GM18508 (cell line): Measurements from ENCODE around the gene MUC20.
"Not testable (repeated sequence)": the region's sequence is repeated elsewhere in the genome, so short reads cannot be mapped to it uniquely, and the experiment has no call there.

Experiments
- ATAC-seq: cut with Tn5 transposase; IDR thresholded peaks from one replicate; pipeline ENCODE4 v1.9.1; 2021; ENCODE audit warnings: moderate number of reproducible peaks; ENCODE audit not compliant: insufficient read depth, unreplicated experiment

Gene MUC20

DNA sequence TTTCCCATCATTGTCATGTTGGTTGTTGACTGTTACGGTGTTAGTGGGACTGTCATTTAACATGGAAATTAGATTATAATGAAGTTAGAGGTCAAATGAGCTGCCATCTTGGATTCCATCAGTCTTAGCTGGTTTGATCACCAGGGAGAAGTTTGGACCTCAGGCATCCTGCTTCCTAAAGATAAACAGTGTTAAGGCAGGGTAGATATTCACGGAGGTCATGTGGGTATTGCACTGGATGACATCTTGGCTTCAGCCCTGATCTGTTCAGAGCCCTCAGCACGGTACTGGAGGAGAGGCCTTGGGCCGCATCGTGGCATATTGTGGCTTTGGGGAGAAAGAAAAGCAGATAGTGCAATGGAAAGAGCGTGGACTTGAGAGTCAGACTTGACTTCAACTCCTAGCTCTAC, 11.1 kb upstream of the MUC20 start:
- no peak for ATAC-seq

DNA sequence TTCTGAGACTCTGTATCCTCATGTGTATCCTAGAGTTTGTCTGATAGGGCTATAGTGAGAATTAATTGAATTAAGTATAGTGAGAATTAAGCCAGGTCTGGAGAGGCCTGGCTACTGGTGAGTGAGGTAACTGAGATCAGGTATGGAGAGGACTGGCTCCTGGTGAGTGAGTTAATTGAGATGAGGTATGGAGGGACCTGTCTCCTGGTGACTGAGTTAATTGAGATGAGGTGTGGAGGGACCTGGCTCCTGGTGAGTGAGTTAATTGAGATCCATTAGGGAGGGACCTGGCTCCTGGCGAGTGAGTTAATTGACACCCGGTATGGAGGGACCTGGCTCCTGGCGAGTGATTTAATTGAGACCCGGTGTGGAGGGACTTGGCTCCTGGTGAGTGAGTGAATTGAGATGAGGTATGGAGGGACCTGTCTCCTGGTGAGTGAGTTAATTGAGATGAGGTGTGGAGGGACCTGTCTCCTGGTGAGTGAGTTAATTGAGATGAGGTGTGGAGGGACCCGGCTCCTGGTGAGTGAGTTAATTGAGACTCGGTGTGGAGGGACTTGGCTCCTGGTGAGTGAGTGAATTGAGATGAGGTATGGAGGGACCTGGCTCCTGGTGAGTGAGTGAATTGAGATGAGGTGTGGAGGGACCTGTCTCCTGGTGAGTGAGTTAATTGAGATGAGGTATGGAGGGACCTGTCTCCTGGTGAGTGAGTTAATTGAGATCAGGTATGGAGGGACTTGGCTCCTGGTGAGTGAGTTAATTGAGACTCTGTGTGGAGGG, 10.5 kb upstream of the MUC20 start:
- not testable (repeated sequence) for ATAC-seq

DNA sequence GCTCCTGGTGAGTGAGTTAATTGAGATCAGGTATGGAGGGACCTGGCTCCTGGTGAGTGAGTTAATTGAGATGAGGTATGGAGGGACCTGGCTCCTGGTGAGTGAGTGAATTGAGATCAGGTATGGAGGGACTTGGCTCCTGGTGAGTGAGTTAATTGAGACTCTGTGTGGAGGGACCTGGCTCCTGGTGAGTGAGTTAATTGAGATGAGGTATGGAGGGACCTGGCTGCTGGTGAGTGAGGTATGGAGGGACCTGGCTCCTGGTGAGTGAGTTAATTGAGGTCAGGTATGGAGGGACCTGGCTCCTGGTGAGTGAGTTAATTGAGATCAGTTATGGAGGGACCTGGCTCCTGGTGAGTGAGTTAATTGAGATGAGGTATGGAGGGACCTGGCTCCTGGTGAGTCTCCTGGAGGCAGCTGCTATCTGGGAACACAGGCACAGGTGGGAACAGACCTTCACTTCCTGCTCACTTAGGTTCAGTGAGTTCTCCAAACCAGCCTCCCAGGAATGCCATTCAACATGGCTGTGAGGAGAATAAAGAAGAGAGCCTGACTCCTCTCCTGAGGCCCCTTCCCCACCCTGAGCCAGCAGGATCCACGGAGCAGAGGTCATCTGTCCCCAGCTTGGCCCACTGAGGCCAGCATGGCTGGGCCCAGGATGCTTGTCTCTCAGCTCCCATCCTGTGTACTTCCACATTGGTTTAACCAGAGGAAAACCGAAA, 9.5 kb upstream of the MUC20 start:
- not testable (repeated sequence) for ATAC-seq

DNA sequence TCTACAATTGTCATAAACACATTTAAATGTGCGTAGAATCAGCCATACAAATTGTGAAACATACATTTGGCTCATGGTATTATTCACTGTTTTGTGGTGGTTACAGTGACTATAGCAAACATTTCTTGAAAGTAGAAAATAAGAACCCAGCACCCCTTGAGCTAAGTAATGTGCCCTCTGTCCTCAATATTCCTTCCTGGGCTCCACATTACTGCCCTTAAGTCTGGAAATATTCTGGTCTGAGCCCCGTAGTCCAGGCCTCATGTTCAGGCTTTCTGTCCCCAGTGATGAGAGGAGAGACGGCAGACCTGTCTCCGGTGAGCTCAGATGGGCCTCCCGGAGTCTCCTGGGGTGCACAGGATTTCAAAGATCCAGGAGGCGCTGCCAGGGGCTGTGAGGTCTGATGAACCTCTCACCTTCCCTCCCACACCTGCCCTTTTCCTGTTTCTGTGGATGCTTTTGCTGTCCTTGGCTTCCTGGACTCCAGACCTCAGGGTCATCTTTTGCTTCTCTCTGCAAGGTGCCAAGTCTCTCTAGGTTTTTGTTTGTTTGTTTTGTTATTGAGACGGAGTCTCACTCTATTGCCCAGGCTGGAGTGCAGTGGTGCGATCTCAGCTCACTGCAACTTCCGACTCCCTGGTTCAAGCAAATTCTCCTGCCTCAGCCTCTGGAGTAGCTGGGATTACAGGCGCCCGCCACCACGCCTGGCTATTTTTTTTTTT, 8.8 kb upstream of the MUC20 start:
- ATAC-seq = no peak

DNA sequence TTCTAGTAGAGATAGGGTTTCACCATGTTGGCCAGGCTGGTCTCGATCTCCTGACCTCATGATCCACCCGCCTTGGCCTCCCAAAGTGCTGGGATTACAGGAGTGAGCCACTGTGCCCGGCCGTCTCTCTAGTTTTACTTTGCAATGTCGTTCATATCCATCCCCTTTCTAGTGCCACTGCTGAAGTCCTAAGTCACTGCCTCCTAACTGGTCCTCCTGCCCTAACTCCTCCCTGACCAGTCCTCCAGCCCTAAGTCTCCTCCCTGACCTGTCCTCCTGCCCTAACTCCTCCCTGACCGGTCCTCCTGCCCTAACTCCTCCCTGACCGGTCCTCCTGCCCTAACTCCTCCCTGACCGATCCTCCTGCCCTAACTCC, 8.3 kb upstream of the MUC20 start:
- ATAC-seq = not testable (repeated sequence)

DNA sequence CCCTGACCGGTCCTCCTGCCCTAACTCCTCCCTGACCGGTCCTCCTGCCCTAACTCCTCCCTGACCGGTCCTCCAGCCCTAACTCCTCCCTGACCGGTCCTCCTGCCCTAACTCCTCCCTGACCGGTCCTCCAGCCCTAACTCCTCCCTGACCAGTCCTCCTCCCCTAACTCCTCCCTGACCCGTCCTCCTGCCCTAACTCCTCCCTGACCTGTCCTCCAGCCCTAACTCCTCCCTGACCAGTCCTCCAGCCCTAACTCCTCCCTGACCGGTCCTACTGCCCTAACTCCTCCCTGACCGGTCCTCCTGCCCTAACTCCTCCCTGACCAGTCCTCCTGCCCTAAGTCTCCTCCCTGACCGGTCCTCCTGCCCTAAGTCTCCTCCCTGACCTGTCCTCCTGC, 7.6 kb upstream of the MUC20 start:
- not testable (repeated sequence) for ATAC-seq

DNA sequence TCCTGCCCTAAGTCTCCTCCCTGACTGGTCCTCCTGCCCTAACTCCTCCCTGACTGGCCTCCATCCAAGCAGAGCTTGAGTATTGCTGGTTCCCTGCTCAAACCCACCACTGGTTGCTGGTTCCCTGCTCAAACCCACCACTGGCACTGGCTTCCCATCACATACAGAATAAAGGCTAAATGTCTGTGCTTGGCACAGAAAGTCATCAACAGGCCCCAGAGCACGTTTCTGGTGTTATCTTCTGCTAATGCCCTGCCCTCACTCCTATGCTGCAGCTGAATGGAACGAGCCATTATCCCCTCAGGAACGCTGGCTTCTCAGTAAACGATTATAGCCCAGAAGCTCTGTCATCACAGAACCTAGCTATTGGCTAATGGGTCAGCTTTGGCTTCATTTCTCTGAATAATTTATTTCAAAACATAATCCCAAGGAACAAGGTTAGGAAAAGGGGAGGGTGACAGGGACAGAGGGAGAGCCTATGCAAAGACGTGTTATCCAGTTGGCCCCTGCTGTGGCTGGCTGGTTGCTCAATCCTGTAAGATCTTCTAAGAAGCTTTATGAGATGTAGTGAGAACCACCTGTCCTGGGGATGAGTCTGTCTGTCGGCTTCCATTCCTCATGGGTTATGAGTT, 6.3 kb upstream of the MUC20 start:
- no peak for ATAC-seq

DNA sequence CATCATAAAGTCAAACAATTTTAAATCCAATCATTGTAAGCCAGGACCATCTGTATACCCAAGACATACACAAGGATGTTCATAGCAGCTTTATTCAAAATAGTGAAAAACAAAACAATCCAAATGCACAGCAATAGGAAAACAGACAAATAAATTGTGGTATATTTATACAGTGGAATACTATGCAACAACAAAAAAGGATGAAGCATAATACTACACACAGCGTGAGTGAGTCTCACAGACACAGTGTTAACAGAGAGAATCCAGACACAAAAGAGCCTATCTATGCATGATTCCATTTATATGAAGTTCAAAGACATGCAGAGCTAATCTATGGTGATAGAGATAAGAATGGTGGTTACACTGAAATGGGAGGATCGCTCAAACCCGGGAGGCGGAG, 5.6 kb upstream of the MUC20 start:
- no peak for ATAC-seq

DNA sequence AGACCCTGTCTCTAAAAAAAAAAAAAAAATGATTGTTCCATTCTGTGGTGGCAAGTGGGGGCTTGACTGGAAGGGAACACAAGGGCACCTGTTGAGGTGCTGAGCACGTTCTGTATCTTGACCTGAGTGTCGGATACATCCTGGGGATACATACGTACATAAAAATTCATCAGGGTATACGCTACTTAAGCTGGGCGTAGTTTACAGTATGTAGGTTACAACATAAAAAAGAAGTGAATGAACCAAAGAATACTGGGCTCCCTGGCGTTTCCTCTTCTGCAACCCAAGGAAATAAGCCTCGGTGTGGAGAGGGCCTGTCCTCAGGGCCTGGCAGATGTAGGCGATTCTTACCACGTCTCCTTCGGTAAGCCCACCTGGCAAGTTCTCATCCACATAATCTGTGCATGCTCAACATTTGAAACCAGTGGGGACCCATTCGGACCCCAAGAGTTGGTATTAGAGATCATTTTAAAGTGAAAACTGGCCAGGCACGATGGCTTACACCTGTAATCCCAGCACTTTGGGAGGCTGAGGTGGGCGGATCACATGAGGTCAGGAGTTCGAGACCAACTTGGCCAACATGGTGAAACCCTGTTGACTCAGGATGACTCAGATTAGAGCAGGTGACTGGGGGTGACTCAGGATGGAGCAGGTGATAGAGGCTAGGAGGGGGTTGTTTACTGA, 5.1 kb upstream of the MUC20 start:
- no peak for ATAC-seq

DNA sequence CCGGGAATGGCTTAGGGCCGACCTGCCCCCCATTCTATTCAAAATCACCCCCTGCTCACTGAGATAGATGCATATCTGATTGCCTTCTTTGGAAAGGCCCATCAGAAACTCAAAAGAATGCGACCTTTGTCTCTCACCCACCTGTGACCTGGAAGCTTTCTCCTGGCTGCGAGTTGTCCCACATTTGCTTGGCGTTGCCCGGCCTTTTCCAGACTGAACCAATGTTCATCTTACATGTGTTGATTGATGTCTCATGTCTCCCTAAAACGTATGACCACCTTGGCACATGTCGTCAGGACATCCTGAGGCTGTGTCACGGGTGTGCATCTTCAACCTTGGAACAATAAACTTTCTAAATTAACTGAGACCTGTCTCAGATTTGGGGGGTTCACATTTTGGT, 3.4 kb upstream of the MUC20 start:
- no peak for ATAC-seq

DNA sequence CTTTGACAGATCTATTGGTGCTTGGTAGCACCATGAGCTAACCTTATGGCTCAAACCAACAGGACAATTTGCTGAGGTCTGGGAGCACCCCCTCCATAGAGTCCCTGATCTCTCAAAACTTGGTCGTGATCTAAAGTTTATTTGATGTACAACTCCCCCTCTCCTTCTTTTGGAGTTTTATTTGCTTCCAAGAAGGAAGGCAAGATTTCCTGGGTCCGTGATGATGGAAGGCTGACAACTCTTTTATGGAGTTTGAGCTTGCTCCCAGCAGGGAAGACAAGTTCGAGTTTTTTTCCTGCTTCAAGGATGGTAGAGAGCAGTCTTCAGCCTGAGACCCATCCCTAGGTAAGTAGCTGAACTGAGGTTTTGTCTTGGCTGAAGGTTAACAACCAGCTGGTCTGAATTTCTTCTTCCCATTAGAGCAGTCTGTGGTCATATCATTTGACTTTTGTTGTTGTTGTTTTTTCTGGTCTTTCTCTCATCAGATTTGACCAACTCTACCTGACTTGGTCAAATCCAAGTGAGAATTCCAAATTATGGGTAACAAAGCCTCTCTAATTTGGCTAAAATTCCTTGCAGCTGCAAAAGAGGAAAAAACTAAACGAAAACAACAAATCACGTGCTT, 2.8 kb upstream of the MUC20 start:
- no peak for ATAC-seq

DNA sequence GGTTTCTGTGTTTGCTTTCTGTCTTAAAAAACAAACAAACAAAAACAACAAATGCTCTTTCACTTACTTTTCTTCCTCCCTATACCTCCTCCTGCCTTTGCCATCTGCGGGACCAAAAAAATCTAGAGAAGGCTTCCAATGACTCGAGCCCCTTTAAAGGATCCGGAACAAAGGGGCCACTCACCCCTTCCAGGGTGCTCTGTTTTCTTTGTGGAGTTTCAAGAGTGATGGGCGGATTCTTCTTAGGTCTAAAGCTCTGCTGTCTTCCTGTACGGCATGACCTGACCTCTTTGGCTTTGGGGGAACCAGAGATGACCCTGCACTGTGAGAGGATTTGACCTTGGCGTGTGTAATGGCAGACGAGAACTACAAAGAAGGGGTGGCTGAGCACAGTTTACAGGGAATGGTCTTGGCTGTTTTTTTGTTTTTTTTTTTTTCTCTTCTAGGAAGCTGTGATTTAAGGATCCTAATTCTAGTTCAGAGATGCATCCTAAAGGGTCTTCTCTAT, 2.2 kb upstream of the MUC20 start:
- no peak for ATAC-seq

DNA sequence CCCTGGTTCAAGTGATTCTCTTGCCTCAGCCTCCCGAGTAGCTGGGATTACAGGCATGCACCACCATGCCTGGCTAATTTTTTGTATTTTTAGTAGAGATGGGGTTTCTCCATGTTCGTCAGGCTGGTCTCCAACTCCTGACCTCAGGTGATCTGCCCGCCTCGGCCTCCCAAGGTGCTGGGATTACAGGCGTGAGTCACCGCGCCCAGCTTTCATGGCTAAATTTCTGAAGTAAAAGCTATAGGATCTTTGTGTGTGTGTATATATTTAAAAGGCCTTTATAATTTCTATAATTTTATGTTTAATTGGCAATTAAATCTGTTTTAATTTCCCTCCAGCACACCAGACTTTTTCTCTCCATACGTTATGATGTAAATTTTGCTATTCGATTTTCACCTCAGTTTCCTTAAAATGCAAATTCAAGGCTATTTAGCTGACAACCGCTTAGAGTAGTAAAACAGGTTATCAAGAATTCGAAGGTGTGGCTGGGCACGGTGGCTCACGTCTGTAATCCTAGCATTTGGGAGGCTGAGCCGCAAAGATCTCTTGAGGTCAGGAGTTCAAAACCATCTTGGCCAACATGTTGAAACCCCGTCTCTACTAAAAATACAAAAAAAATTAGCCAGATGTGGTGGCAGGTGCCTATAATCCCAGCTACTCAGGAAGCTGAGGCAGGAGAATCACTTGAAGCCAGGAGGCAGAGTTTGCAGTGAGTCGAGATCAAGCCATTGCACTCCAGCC, 1.1 kb upstream of the MUC20 start:
- not testable (repeated sequence) for ATAC-seq

DNA sequence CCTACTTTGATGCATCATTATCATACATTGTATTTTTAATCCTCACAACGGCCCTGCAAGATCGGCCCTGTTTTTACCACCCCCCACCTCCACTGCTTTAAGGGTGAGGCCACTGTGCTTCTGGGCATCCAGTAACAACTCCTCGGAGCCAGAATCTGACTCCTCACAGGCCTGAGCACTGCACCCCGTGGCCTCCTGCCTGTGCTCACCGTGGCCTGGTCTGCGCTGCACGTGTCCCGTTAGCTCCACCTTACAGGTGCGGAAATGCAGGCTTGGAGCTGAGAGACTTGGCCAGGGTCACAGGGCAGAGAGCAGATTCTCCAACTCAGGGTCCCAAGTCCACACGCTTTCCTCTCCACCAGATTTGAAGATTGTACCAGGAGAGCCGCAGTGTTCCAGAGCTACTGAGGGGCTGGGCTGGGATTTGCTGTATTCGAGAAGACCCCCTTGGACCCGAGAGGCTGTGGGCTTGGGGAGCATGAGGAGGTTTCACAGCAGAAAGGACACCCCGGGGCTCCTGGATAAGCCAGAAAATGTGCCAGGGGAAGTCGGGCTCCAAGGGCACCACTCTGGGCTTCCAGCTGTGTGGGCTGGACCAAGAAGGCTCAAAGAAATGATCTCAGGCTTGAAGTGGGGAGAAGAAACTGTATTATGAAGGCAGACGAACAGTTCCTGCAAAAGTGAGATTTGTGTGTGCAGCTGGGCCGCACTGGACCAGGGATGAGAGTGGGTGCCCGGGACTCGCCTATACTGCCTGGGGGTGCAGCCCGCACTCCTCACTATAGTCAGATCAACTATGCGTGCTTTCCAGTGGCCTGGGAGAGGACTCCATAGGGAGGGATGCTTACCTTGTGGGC, 1.6 kb downstream of the MUC20 start:
- not testable (repeated sequence) for ATAC-seq

DNA sequence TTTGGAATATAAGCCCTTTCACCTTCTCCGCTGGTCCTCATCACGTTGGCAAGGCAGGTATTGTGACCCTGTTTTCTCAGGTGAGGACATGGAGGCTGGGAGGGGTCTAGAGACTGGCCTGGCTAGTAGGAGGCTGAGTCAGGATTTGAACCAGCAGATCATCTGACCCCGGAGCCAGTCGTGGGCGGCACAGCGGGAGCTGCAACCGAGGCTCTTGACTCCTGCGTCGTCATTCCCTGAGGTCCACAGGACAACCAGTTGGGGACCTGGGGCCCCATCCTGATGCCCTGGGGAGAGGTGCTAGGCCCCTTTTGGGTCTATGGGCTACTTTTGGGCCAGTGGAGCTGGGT, 2.2 kb downstream of the MUC20 start:
- not testable (repeated sequence) for ATAC-seq

DNA sequence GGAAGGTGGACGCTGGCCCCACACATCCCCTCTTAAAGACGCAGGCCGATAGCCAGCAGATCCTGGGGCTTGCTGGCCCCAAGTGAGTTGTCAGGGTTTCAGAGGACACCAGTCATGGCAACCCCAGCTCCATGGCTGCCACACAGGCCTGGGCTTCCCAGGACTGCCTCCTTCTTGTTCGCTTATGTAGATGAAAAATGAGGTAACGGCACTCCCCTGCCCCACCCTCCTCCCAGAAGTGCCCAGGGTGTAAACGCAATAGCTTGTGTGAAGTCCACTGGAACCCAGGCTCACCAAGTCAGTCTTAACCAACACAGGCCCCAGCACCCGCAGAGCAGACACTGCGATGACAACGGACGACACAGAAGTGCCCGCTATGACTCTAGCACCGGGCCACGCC, 3.6 kb downstream of the MUC20 start:
- not testable (repeated sequence) for ATAC-seq

DNA sequence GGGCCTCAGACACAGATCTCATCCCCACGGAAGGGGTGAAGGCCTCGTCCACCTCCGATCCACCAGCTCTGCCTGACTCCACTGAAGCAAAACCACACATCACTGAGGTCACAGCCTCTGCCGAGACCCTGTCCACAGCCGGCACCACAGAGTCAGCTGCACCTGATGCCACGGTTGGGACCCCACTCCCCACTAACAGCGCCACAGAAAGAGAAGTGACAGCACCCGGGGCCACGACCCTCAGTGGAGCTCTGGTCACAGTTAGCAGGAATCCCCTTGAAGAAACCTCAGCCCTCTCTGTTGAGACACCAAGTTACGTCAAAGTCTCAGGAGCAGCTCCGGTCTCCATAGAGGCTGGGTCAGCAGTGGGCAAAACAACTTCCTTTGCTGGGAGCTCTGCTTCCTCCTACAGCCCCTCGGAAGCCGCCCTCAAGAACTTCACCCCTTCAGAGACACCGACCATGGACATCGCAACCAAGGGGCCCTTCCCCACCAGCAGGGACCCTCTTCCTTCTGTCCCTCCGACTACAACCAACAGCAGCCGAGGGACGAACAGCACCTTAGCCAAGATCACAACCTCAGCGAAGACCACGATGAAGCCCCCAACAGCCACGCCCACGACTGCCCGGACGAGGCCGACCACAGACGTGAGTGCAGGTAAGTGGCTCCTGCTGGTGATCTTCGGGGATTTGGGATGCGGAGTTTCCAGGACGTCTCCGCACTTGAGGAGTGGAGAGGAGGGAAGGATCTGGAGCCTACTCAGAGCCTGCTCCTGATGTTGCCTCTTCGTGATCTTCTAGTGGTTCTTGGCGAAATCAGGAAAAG, 5.3 kb downstream of the MUC20 start:
- not testable (repeated sequence) for ATAC-seq
